Hepatocyte (in vitro differentiated cells): ENCODE results near the gene CELSR1. TPM values are rescaled to one million over a fixed set of nuclear protein-coding genes. Genes with fewer than 3 reads are reported as not detected.

ENCODE experiments used
- DNase-seq: peaks from one replicate; pipeline ENCODE4 v3.0.0-alpha.2; 2016; ENCODE audit warnings: low spot score
- H2AFZ ChIP-seq: fragments of 200-600 bp; sonication (generic); 2 replicates; pipeline ENCODE4 v1.6.0; 2016; ENCODE audit warnings: antibody characterized with exemption, mild to moderate bottlenecking
- H3K27ac ChIP-seq: fragments of 200-600 bp; sonication (generic); 2 replicates; pipeline ENCODE4 v1.5.1; 2016; ENCODE audit warnings: mild to moderate bottlenecking
- H3K27me3 ChIP-seq: fragments of 200-600 bp; sonication (generic); 2 replicates; pipeline ENCODE4 v1.6.1; 2016
- H3K36me3 ChIP-seq: fragments of 200-600 bp; sonication (generic); replicated peaks from 2 replicates; pipeline ENCODE4 v1.5.1; 2016; ENCODE audit warnings: low read depth; ENCODE audit not compliant: insufficient read depth
- H3K4me1 ChIP-seq: fragments of 200-600 bp; sonication (generic); 2 replicates; pipeline ENCODE4 v1.5.1; 2016; ENCODE audit warnings: mild to moderate bottlenecking, moderate library complexity; ENCODE audit not compliant: insufficient read depth
- H3K4me2 ChIP-seq: fragments of 200-600 bp; sonication (generic); 2 replicates; pipeline ENCODE4 v1.6.0; 2016
- H3K4me3 ChIP-seq: fragments of 200-600 bp; sonication (generic); 2 replicates; pipeline ENCODE4 v1.5.1; 2016; ENCODE audit warnings: mild to moderate bottlenecking
- H3K79me2 ChIP-seq: fragments of 200-600 bp; sonication (generic); 2 replicates; pipeline ENCODE4 v1.6.0; 2017; ENCODE audit warnings: mild to moderate bottlenecking
- H3K9me2 ChIP-seq: fragments of 200-600 bp; sonication (generic); replicated peaks from 2 replicates; pipeline ENCODE4 v1.6.0; 2017; ENCODE audit warnings: mild to moderate bottlenecking; ENCODE audit not compliant: insufficient read depth
- H3K9me3 ChIP-seq: fragments of 200-600 bp; sonication (generic); 2 replicates; pipeline ENCODE4 v1.5.1; 2016; ENCODE audit warnings: low read depth, mild to moderate bottlenecking
- H4K20me1 ChIP-seq: fragments of 200-600 bp; sonication (generic); 2 replicates; pipeline ENCODE4 v1.6.0; 2016; ENCODE audit warnings: mild to moderate bottlenecking; ENCODE audit not compliant: insufficient read depth, poor library complexity, severe bottlenecking
- EZH2 ChIP-seq: fragments of 200-600 bp; sonication (generic); IDR thresholded peaks from 2 replicates; pipeline ENCODE4 v1.6.1; 2016; ENCODE audit warnings: antibody characterized with exemption, mild to moderate bottlenecking, borderline replicate concordance
- EZH2phosphoT487 ChIP-seq: fragments of 200-600 bp; sonication (generic); IDR thresholded peaks from one replicate; pipeline ENCODE4 v1.6.1; 2018; ENCODE audit warnings: antibody characterized with exemption, mild to moderate bottlenecking, low read depth, moderate library complexity; ENCODE audit not compliant: unreplicated experiment, severe bottlenecking
- WGBS: methylation state at CpG from one replicate; pipeline ENCODE4 v1.1.6; 2016; ENCODE audit warnings: low lambda C conversion rate; ENCODE audit errors: missing lambda C conversion rate; 5-methylcytosine and 5-hydroxymethylcytosine counted together
- polyA plus RNA-seq: library from polyadenylated mRNA; unstranded; fragments of >200 nt; fragmentation: Nextera tagmentation; extraction: Ambion mirVana; gene quantifications from 2 replicates; pipeline ENCODE4 v1.2.1, GENCODE V29; 2016
- total RNA-seq: library from RNA; depleted of rRNA; stranded (reverse); fragments of >200 nt; gene quantifications from 2 replicates; pipeline ENCODE4 v1.2.3, GENCODE V29; 2014
- TF ChIP-seq, protein P1 (sequence below): fragments of 200-600 bp; sonication (generic); IDR thresholded peaks from 2 replicates; pipeline ENCODE4 v1.5.1; 2016; ENCODE audit warnings: antibody characterized with exemption, mild to moderate bottlenecking; ENCODE audit not compliant: poor library complexity

CELSR1 gene
- total and polyA plus RNA-seq, 2 experiments from 2014 or later: 3.0 to 8.7 TPM

DNA sequence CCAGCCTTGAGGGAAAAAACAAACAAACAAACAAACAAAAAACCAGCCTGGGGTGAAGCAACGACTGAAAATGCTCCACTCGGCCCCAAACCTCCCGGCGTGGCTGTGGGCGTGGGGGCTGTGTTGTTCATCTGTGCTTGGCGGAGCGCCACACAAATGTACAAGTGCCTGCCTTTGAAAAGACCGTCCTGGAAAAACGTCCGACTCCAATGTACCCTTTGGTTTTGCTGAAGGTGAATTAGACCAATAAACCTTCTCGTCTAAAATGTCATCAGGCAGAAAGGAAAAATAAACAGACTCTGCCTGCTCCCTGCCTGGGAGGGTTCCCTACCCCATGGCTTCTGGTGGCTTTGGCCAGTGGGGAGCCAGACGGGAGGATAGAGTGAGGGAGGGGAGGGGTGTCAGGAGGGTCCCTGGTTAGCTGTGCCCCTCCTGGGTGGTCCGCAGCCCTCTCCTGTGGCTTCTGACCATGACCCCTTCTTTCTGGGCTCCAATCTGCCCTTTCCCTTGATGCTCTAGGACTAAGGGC lies 108.0 kb downstream of the CELSR1 start:
- no peaks in the 10 kb centered on the region for H3K79me2 ChIP-seq
- no peak overlapping the region for H3K27ac ChIP-seq
- 65% methylated on average over 13 of the region's 13 CpGs for WGBS
- H3K36me3 ChIP-seq: no peaks in the 10 kb centered on the region
- H3K9me3 ChIP-seq: no peaks in the 10 kb centered on the region
- no peak for TF ChIP-seq EZH2
- TF ChIP-seq, protein P1, sequence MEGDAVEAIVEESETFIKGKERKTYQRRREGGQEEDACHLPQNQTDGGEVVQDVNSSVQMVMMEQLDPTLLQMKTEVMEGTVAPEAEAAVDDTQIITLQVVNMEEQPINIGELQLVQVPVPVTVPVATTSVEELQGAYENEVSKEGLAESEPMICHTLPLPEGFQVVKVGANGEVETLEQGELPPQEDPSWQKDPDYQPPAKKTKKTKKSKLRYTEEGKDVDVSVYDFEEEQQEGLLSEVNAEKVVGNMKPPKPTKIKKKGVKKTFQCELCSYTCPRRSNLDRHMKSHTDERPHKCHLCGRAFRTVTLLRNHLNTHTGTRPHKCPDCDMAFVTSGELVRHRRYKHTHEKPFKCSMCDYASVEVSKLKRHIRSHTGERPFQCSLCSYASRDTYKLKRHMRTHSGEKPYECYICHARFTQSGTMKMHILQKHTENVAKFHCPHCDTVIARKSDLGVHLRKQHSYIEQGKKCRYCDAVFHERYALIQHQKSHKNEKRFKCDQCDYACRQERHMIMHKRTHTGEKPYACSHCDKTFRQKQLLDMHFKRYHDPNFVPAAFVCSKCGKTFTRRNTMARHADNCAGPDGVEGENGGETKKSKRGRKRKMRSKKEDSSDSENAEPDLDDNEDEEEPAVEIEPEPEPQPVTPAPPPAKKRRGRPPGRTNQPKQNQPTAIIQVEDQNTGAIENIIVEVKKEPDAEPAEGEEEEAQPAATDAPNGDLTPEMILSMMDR: no peak
- no peak for TF ChIP-seq EZH2phosphoT487
- no peak for DNase-seq
- no peaks in the 10 kb centered on the region for H3K9me2 ChIP-seq
- no peak overlapping the region for H3K4me3 ChIP-seq
- H3K27me3 ChIP-seq: no peaks in the 10 kb centered on the region
- no peak overlapping the region for H3K4me2 ChIP-seq
- no peaks in the 10 kb centered on the region for H4K20me1 ChIP-seq
- peaks cover 14% of the 10 kb centered on the region for H3K4me1 ChIP-seq
- no peak overlapping the region for H2AFZ ChIP-seq

DNA sequence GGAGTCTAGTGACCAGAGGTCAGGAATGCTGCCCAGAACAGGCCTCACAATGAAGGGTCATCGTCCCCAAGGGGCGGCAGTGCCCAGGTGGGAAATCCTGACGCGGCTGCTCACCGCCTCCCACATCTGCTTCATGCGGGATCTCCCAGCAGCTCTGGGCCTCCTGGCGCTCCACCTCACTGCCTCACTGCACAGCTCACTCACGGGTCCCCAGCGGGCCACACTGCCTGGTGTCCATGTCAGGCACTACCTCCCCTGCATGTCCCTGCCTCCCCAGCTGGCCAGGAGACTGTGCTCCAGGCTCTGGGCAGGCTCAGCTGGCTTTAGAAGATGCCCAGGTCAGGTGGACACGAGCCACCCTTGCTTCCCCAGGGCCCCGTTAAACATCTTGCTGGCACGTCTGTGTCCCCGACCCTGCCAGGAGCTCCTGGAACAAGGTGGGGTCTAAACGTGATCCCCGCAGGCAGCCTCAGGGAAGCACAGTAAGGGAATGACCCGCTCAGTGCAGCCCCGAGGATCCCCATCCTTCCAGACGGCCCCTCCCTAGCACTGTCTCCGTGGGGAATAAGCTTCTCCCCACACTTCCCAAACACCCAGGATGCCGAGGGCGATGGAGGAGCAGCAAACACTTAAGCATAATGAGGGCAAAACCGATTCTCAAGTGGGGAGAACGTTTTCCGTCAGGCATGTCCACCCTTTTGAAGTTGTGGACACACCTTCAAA lies 108.7 kb downstream of the CELSR1 start:
- Histone ChIP-seq H3K27me3 (no peaks in the 10 kb centered on the region), H3K9me2 (no peaks in the 10 kb centered on the region), H4K20me1 (no peaks in the 10 kb centered on the region), H2AFZ (no peak overlapping the region), H3K4me1 (peaks cover 14% of the 10 kb centered on the region), H3K27ac (no peak overlapping the region), H3K4me2 (no peak overlapping the region), H3K36me3 (no peaks in the 10 kb centered on the region), H3K4me3 (no peak overlapping the region), H3K9me3 (no peaks in the 10 kb centered on the region), H3K79me2 (no peaks in the 10 kb centered on the region)
- 84% methylated on average over 24 of the region's 24 CpGs for WGBS
- no peak for DNase-seq
- TF ChIP-seq, protein P1: no peak
- no peak for TF ChIP-seq EZH2phosphoT487
- no peak for TF ChIP-seq EZH2

DNA sequence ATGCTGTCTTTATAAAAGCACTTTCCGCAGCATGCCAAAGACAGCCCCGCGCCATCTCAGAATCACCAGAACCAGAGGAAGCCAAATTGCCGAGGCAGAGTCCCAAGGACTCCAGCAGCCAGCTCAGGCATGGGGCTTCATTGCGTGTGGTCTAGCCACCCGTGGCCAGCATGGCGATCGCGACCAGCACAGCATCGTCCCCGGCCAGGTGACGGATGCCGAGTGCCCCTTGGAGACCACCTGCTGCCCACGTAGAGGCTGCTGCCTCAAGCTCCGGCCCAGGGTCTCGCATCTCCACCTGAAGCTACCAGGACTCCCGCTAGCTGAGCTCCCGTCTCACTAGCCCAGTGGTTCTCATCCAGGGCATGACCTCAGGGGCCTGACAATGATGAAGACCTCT lies 109.2 kb downstream of the CELSR1 start:
- TF ChIP-seq EZH2 (no peak), EZH2phosphoT487 (no peak)
- TF ChIP-seq, protein P1: no peak
- 98% methylated on average over 18 of the region's 18 CpGs for whole genome bisulfite sequencing
- Histone ChIP-seq H4K20me1 (no peaks in the 10 kb centered on the region), H3K9me3 (no peaks in the 10 kb centered on the region), H3K4me2 (no peak overlapping the region), H3K4me3 (no peak overlapping the region), H3K27me3 (no peaks in the 10 kb centered on the region), H3K79me2 (no peaks in the 10 kb centered on the region), H3K9me2 (no peaks in the 10 kb centered on the region), H2AFZ (no peak overlapping the region), H3K4me1 (peaks cover 14% of the 10 kb centered on the region), H3K27ac (no peak overlapping the region), H3K36me3 (no peaks in the 10 kb centered on the region)
- DNase-seq: no peak
